IPS DF 4.7 (cell line): ENCODE measurements around the gene C1orf159.
"Not testable (repeated sequence)": the region's sequence is repeated elsewhere in the genome, so short reads cannot be mapped to it uniquely, and the experiment has no call there.

Source experiments
- DNase-seq: peaks from one replicate; pipeline ENCODE4 v3.0.0-alpha.2; 2013; ENCODE audit warnings: low spot score; ENCODE audit errors: extremely low read depth

Gene C1orf159

DNA sequence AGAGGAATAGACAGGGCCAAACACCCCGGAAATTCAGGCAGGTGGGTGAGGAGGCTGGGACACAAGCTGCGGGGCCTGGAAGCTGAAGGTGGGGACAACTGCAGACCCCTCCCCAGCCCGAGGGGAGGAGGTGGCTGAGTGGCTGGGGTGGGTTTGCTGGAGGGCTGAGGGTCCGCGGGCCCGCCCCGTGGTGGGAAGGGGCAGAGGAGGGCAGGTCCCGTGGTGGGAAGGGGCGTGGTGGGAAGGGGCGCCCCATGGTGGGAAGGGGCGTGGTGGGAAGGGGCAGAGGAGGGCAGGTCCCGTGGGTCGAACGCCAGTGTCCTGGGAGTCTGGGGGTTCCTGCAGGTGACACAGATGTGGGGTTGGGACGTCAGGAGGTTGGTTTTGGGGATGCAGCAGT is 33.5 kb upstream of the C1orf159 start:
- no peak for DNase-seq

DNA sequence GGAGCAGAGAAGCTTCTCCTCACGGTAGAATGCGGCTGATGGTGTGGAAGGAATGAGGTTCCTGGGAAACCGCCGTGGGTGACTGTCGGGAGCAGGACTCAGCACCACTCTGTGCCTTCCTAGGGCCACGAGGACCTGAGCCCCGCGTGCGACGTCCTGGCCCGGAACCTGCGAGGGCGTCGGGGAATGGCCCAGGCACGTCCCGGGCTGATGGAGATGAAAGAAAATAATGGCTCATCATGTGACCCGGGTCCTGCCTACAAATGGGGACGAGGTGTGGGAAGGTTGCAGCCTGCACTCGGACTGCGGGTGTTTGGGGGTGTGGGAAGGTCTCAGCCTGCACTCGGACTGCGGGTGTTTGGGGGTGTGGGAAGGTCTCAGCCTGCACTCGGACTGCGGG is 32.7 kb upstream of the C1orf159 start:
- no peak for DNase-seq

DNA sequence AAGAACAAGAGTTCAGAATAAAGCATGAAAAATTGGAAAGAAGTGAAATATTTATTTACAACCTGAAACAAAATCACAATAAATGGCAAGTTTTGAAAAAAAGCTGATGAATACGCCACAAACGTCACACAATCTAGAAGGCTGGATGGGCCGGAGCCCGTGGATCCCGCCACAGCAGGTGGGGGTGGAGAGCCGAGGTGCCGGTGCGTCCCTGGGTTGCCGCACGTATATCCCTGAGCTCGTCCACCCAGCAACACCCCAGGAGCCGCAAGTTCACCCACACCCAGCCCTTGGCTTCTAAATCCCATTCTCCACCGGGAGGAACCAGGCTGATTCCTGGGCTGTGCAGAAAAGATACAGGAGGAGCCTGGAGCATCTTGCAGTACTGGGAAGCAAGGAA is 32.2 kb upstream of the C1orf159 start:
- DNase-seq = no peak

DNA sequence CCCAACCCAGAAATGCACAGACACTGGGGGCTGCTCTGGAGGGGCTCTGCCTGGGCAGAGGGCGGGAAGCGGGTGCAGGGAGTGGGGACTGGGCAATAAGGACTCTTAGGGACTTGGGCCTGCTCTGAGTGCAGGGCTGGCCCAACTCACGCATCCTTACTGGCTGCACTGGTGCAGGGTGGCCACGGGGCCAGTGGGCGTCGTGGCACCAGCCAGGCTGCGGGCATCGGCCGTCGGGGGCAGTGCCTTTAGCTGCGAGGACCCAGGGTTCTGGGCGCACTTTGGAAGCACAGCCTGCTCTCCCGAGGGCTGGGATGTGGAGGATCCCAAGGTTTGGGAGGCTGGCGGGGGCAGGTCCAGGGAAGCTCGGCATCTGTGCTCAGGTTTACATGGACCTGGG is 30.7 kb upstream of the C1orf159 start:
- DNase-seq = no peak

DNA sequence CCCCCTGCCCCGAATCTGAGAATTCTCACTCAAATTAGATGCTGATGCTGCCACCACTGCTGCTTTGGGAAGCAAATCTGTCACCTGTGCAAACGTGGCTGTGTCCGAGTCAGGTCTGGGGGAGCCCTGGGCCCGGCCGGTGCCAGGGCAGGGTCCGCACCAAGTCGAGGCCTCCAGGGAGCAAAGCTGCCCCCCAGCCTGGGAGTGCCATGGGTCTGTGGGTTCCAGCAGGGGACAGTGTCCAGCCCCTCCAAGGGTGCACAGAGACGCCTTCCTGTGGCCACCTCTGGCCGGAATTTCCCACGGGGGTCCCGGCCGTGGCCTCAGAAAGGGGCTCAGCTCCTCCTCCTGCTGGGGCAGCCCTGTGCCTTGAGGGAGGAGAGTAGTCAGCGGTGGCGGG is 30.1 kb upstream of the C1orf159 start:
- no peak for DNase-seq

DNA sequence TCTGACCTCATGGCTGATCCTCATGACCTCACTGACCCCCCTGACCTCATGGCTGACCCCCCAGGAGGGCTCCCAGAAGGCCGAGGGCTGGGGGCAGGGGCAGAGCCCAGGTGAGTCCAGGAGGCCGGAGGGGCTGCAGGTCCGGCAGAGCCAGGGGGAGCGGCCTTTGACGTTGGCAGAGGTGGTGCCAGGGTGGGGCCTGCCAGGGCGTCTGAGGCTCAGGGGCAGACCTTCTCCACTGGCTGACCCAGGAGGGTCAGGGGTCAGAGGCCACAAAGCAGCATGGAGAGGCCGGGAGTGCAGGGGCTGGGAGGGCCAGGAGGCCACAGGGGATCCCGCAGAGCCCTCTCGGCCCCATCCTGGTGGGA is 29.6 kb upstream of the C1orf159 start:
- DNase-seq = no peak

DNA sequence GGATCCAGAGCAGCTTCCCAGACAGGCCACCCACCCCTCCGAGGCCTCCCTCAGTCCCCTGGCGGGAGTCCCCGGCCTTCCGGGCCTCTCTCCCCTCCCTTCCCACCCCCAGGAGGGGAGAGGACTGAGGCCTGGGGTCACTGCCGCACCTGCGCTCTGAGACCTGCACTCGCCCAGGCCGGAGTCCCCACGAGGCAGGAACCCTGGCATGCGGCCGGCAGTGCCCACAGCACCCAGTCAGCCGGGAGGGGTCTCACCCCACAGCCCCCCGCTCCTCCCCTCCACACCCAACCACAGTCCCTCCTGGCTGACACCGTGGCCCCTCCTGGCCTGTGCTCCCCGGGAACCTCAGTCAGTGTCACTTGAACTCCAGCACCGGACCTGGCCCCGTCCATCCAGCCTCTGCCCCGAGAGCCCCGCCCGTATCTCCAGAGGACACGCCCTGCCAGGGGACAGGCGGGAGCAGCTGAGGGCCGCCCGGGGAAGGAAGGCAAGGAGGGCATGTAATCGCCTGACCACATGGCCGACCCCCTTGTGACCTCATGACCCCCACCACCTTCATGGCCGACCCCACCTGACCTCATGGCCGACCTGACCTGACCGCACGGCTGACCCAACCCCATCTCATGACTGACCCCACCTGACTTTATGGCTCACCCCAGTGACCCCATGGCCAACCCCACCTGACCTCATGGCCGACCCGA is 29.1 kb upstream of the C1orf159 start:
- DNase-seq = no peak

DNA sequence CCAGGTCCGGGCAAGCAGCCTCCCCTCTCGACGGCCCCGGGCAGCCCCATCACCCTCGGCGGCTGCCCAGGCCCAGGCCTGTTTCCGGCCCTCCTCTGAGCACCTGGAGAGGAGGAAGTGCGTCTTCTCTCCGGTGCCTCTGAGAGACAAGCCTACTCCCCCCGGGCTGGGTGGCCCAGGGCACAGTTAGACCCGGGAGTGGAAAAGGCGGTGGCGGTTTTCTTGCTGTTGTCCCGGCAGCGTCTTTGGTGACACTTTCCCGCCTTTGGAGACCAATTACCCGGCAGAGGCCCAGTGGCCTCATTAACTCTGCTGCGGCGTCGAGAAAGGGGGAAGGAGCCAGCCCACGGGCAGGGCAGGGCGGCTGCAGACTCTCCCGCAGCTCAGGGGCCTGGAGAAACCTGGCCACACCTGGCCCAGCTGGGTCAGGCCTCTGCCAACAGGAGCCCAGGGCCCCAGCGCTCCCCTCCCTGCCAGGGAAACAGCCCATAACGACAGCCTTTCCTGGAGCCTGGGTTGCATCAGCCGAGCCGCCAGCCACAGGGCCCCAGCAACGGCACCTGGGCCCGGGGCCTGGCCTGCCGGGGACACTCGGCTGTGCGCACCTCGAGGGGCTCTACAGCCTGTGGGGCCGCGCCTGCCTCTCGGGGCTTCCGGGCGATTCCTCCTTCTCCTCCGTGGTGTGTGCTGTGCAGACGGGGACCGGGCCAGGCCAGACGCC is 28.4 kb upstream of the C1orf159 start:
- no peak for DNase-seq

DNA sequence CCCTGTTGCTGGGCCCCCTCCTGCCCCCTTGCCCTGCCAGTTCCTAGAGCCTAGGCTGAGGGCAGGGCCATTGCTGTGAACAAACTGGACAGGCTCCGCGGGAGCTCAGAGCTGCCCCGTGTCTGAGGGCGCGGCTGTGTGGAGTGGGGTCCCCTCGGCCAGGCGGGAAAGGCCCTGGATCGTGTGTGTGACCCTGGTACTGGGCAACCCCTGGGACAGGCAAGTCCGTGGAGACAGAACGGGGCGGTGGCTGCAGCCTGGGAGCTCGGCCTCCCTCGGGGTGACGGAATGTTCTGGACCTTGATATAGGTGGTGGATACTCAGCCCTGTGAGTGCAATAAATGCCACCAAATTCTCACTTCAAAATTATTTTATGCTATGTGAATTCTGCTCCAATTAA is 27.7 kb upstream of the C1orf159 start:
- DNase-seq = no peak

DNA sequence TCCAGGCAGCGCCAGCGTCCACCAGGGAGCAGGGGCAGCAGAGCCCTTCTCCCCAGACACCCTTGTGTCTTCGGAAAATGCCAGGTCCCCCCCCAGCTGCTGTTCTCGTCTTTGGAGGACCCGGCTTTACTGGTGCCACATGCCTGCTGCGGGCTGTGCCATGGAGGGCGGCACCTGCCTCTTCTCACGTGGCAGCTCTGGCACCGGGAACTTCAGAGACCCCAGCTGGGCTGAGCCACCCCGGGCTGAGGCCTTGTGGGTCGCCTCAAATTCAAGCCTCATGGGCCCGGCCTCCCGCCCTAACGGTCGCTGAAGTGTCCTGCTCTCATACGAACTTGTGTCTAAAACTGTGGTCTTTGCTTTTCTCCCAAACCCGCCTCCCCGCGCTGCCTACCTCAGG is 27.0 kb upstream of the C1orf159 start:
- DNase-seq = no peak

DNA sequence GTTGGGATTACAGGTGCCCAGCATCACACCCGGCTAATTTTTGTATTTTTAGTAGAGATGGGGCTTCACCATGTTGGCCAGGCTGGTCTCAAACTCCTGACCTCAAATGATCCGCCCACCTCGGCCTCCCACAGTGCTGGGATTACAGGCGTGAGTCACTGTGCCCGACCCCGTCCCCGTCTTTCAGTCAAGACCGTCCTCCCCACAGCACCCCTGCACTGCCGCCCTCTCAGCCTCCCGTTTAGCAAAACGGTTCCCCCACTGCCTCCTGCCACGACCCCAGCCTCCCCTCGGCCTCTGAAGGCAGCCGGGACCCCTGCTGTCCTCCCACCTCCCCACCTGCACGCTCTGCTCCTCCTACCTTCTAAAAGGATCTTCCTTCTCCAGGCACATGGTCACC is 26.5 kb upstream of the C1orf159 start:
- not testable (repeated sequence) for DNase-seq

DNA sequence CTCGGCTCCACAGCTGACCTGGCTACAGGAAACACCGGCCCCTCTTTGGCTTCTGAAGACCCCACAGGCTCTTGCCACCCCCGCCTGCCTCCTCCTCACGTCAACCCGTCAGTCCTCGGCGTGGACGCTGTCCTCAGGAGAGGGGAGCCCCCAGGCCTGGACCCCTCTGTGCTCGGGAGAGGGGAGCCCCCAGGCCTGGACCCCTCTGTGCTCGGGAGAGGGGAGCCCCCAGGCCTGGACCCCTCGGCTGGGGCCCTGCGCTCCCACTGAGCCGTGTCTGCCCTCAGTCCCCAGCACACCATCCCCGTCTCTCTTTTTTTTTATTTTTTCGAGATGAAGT is 26.0 kb upstream of the C1orf159 start:
- no peak for DNase-seq

DNA sequence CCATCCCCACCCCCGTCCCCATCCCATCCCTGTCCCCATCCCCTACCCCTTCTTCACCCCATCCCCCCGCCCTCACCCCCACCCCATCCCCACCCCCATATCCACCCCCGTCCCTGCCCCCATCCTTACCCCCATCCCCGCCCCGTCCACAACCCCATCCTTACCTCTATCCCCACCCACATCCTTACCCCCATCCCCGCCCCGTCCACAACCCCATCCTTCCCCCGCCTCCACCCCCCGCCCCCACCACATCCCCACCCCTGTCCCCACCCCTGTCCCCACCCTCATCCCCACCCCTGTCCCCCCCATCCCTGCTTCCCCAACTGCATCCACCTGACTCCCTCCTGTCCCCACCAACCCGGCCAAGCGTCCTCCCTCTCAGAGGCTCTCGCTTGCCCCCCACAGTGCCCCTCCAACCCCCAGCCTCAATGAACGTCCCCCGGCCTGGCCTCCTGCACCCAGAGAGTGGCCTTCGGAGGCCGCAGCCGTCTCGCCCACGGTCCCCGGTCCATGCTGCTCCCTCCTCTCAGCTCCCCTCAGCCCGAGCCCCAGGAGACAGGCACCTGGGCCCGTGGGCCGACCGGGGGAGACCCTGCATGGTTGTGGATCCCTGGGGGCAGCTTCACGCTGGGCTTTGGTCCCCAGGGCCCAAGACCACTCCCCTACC is 25.5 kb upstream of the C1orf159 start:
- DNase-seq = no peak

DNA sequence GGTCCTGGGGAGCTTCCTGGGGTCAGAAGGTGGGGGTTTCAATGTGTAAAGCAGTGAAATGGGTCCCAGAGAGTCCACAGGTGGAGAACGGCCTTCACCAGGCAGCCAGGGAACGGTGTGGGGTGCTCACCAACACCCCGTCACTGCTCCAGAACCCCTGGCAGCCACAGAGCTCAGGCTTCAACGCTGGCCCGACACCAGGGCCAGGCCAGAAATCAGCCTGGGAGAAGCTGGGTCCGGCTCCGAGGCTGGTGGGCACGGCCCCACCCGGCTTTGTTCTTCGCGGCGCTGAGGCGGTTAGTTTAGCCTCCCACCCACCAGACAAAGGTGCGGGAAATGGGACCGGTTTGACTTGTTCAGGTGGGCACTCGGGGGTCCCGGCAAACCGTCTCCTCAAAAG is 24.8 kb upstream of the C1orf159 start:
- no peak for DNase-seq

DNA sequence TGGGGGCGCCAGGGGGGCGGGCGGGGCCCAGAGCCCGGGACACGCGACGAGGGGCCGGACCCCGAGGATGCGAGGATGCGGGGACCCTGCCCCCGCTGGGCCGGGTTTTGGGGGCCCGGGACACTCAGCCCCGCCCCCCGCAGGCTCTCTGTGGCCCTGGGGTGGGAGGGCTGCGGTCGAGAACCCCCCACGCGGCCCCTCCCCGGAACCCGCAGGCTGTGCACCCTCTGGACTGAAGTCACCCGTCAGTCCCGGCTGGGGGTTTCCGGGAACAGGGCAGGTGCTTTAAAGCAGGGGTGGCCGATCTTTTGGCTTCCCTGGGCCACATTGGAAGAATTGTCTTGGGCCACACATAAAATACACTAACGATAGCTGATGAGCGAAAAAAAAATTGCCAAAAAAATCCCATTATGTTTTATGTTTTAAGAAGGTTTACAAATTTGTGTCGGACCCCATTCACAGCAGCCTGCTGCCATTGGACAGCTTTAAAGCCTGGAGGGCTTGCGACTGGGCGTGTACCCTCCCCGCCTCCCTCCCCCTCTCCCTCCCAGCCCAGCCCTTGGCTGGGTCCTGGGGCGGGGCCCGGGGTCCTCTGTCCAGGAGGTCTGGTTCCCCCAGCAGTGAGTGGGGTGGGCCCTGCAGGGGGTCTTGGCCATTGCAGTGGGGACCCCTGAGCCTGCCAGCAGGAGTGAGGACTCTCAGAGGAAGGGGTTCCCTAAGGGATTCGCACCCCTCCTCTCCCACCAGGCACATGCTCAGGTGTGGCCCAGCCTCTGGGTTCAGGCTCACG is 21.6 kb upstream of the C1orf159 start:
- no peak for DNase-seq

DNA sequence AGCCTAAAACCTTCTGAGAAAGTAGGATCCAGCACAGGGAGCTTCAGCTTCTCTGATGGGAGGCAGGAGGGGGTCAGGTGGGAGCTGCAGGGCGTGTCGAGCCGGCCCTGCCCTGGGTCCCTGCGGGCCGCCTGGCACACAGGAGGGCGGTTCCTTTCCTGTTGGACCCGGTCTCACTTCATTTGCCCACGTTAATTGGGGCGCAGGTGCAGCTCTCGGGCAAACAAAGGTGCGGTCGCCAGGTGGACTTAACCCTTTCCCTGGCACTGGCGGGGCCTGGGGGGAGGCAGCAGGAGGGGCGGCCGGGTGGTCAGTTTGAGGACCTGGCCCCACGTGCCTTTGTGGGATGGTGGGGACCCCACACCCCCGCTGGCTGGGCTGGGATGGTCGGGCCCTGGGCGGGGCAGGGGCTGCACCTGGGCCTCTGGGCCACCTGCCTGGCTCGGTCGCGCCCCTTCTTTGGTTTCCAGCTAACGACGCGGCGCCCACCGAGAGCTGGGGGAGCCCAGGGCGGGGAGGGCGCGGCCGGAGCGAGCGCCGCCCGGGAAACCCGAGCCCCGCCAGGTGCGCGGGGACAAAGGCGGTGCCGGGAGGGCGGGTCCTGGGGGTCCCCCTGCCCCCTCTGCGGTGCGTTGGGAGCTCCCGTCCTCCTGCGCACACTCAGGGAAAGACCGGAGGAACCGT is 20.8 kb upstream of the C1orf159 start:
- no peak for DNase-seq

DNA sequence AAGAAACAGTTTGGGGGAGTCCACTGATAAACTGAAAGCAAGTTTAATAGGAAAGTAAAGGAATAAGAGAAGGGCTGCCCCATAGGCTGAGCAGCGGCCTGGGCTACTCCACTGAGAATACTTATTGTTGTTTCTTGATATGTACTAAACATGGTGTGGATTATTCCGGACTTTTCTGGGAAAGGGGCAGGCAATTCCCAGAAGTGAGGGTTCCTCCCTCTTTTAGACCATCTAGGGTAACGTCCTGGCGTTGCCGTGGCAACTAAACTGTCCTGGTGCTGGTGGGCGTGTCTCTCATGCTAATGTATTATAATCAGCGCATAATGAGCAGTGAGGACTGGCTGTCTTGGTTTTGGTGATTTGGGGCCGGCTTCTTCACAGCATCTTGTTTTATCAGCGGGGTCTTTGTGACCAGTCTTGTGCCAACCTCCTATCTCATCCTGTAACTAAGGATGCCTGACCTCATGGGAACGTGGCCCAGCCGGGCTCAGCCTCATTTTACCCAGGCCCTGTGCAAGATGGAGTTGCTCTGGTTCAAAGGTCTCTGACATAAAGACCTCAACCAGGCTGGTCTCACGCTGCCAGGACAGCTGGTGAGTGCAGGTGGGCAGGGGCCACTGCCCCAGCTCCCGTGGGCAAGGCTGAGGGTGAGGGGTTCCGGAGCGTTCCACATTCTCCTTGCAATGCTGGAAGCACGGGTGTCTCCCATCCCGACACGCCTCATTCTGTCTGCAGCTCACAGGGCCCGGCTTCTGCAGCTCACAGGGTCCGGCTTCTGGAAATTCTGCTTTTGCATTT is 19.6 kb upstream of the C1orf159 start:
- DNase-seq = no peak

DNA sequence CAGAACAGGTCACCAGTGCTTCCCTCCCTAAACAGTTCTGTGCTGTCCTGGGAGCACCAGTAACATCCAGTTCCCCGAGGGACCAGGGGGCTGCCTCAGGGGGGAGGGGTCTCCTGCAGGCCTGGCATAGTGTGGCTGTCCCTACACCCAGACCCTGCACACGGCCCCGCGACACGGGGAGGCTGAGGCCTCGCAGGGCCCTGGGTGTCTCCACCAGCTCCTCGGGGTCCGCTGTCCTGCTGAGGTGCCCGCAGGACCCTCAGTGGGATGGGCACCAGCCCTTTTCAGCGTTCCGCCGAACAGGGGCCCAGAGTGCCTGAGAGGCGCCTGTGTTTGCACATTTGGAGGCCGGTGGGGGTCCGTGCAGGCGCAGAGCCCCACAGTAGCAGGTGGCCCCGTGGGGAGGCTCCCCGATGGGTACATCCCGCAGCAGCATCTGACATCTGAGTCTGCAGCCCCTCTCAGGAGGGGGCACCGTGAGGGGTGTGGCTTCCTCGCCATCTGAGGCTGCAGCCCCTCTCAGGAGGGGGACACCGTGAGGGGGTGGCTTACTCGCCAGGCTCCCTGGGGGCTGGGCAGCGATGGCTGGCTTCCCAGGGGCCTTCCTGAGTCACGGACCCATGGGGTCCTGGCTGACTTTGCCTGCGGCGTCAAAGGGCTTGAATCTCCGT is 18.5 kb upstream of the C1orf159 start:
- no peak for DNase-seq

DNA sequence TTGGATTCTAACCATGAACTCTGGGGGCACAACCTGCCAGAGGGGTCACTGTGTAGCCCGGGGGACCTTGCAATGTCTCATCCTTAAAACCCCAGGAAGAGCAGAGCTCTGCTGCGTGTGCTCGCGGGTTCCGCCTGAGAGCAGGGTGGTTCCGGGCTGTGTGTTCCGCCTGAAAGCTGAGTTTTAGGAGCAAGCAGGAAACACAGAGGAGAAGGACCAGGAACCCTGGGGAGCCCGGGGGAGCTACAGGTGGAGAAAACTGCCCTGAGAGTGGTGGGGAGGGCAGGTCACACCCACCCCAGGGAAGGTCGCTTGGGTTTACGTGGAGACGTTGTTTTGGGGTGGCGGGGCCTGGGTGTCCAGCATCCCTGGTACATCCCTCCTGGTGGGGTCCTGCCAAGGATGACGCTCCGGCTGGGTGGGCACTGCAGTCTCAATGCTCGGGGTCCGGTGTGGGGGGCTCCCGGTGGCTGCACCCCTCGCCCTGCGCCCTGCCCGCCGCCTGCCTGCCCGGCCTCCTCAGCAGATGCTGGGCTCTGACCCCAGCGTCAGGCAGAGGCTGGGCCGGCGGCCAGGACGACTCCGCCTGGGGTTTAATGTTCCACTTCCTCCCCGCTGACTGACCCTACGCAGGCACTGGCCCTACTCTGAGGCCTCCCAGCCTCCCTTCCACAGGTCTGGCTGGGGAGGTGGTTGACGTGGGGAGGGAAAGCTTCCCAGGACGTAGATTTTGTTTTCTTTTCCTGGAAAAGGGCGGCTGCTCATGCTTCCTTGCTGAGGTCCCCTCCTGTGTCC is 17.3 kb upstream of the C1orf159 start:
- DNase-seq = no peak
